Non-pigmented ciliary epithelial cell (primary cell): ENCODE measurements around the gene MAP7D1.
"Not testable (repeated sequence)": the region's sequence is repeated elsewhere in the genome, so short reads cannot be mapped to it uniquely, and the experiment has no call there.

ENCODE experiments used
- DNase-seq: peaks from one replicate; pipeline ENCODE4 v3.0.0-alpha.2; 2010; ENCODE audit warnings: low read depth

MAP7D1 gene

GRCh38 chr1:36203554-36204346, 47.8 kb downstream of the MAP7D1 start:
- no peak for DNase-seq

GRCh38 chr1:36204347-36204909, 48.5 kb downstream of the MAP7D1 start:
- DNase-seq, result no peak

- DNase-seq, result no peak
Observed at GRCh38 chr1:36206323-36206858, 50.4 kb downstream of the MAP7D1 start.

GRCh38 chr1:36207339-36207738, 51.4 kb downstream of the MAP7D1 start:
- no peak for DNase-seq

GRCh38 chr1:36208978-36209703, 53.2 kb downstream of the MAP7D1 start:
- no peak for DNase-seq

- no peak for DNase-seq
Observed at GRCh38 chr1:36211307-36211706, 55.3 kb downstream of the MAP7D1 start.

GRCh38 chr1:36211841-36212240, 55.9 kb downstream of the MAP7D1 start:
- DNase-seq, result no peak

- DNase-seq, result no peak
Observed at GRCh38 chr1:36212782-36213181, 56.8 kb downstream of the MAP7D1 start.

GRCh38 chr1:36217670-36218069, 61.7 kb downstream of the MAP7D1 start:
- no peak for DNase-seq

GRCh38 chr1:36221901-36222300, 65.9 kb downstream of the MAP7D1 start:
- DNase-seq, result not testable (repeated sequence)

- DNase-seq, result no peak
Observed at GRCh38 chr1:36222481-36223380, 66.8 kb downstream of the MAP7D1 start.

- DNase-seq, result no peak
Observed at GRCh38 chr1:36223381-36223995, 67.5 kb downstream of the MAP7D1 start.

GRCh38 chr1:36223996-36224536, 68.1 kb downstream of the MAP7D1 start, which contains the start of gene THRAP3:
Gene THRAP3, plus strand, starts transcription at chr1:36224443. Its CDS starts 58,121 bp downstream, at chr1:36282564.
- DNase-seq, result peak; percentile 95

- DNase-seq, result no peak
Observed at GRCh38 chr1:36224537-36225282, 68.8 kb downstream of the MAP7D1 start.

GRCh38 chr1:36225283-36225899, 69.4 kb downstream of the MAP7D1 start:
- no peak for DNase-seq

GRCh38 chr1:36230279-36230678, 74.3 kb downstream of the MAP7D1 start:
- not testable (repeated sequence) for DNase-seq
